Brain pericyte (primary cell): ENCODE measurements around the gene MGMT.

Source experiments
- DNase-seq: peaks from one replicate; pipeline ENCODE4 v3.0.0-alpha.2; 2012; ENCODE audit warnings: low read depth, low spot score

Gene MGMT

GRCh38 chr10:129494740-129495139 lies 27.7 kb downstream of the MGMT start:
- DNase-seq: no peak

GRCh38 chr10:129495256-129495655 lies 28.2 kb downstream of the MGMT start:
- no peak for DNase-seq

- no peak for DNase-seq
Observed at GRCh38 chr10:129495698-129496097, 28.7 kb downstream of the MGMT start.

DNA sequence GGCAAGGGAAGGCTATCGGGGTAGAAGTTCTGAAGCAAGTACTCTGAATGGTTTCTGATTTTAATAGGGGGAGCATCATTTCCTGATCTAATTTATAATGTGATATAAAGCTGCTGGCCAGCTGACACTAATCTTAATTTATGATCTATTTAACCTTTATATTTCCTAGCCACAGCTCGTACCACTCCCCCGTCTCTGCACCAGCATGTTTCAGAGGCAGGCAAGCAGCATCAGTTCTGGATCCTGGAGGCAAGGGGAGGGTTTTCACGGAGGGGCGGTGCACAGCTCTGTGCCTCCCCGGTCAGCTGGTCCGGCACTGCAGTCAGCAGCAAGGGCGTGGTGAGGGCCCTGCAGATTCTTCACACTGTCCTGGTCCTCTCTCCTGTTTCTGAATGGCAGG lies 30.0 kb downstream of the MGMT start:
- DNase-seq: no peak

- no peak for DNase-seq
Observed at GRCh38 chr10:129498680-129499079, 31.6 kb downstream of the MGMT start.

- DNase-seq: no peak
Observed at GRCh38 chr10:129500617-129501339, 33.7 kb downstream of the MGMT start.

GRCh38 chr10:129501652-129502436 lies 34.8 kb downstream of the MGMT start:
- DNase-seq: no peak

DNA sequence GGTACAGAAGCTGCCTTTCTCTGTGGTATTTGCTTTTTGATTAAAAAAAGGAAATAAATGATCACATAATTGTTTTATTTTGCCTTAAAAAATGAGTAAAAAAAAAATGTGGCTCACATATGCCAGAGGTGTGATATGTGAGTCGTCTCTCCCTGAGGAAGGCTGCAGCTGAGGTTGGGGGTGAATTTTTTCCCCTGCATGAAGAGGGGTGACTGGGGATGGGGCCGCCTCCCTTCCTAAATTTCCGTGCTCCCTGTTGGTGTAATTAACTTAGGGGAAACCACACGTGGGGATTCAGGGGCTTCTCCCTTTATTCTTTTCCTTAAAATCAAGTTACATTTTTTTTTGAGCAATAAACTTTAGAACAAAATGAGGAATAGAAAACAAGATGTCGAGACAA lies 35.4 kb downstream of the MGMT start:
- no peak for DNase-seq

GRCh38 chr10:129505500-129506075 lies 38.5 kb downstream of the MGMT start:
- no peak for DNase-seq

DNA sequence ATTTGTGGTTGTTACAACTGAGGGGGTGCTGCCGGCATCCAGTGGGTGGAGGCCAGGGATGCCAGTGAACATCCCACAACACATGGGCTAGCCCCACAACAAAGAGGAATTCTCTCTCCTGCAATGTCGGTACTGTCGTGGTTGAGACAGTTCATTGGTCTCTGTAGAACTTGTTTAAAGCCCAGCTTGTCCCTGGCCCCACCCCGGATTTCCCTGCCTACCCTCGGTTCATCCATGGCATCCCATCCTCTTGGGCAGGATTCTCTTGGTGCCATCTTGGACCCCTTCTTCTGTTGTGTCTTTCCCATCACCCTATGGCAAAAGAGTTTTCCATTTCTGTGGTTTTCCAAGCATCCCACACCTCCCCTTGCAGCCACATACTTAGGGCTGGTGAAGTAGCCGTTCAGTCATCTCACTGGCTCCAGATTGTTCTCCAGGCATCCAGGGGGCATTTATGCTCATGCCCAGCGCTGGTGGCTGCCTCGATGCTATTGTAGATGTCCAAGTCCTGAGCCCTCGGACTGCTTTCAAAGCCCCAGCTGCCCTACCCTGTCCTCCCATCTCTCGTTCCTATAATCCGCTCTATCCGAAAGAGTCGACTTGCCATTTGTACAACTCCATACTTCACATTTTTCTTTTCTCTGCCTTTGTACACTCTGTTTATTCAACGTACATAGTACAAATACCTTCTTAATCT lies 39.2 kb downstream of the MGMT start:
- no peak for DNase-seq

DNA sequence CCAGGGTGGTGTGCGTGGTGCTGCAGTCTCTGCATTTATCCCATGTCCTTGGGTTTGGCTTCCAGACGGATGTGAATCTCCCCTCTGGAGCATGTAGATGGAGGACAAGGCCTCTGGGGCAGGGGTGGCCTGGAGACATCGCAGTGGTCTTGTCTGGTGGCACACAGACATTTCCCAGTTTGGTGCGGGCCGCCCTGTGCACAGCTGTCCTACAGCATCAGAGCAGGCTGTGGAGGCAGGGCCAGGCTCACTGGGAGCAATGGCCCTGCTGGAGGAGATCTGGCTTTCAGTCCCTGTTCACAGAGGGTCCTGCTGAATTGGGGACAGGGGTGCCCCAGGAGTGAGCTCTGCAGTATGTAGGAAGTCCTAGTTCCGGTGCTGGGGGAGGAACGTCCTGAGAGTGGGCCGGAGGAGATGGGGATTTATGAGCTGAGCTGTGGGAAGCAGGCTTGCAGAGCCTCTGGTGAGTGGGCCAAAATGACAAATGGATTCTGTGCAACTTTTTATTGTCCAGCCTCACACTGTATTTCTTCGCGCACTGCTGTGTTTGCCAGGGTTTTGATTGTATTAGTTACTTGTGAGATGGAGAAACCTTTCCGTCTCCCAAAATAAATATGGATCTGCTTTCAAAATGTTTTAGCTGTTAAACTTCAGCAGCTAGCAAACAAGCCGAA lies 40.3 kb downstream of the MGMT start:
- no peak for DNase-seq

DNA sequence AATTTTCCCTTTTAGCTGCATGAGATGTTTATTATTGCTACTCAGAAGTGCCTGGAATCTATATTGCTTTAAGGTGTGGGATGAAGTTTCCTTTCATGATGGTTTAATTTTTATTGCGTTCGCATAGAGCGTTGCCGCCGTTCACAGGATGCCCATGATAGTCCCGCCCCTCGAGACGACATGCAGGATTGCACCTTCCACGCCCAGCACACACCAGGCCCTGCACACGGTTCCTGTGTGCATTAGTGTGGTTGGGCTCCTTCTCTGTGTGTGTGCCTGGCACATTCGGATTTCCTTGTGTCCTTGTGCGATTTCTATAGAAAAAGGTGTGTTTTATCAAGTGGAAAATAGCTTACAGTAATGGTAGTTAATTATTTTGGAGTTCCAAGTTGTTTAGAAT lies 42.1 kb downstream of the MGMT start:
- no peak for DNase-seq

GRCh38 chr10:129509835-129510234 lies 42.8 kb downstream of the MGMT start:
- no peak for DNase-seq

- no peak for DNase-seq
Observed at GRCh38 chr10:129511086-129511485, 44.0 kb downstream of the MGMT start.

GRCh38 chr10:129511758-129512157 lies 44.7 kb downstream of the MGMT start:
- DNase-seq: no peak

DNA sequence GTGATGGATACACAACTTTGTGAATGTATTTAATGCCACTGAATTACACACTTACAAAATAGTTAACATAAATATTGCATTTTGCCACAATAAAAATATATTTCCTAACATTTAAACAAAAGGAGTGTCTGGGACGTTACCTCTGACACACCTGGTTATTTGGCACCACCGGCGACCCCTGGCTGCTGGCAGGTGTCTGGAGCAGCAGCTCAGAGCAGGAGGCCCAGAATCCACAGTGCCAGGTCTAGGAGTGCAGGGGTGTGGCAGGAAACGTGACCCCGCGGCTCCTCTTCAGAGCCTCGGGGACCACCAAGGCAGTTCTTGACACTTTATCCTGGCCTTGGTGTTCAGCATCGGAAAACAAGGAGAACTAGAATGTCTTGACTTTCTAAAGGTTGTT lies 46.3 kb downstream of the MGMT start:
- DNase-seq: no peak

DNA sequence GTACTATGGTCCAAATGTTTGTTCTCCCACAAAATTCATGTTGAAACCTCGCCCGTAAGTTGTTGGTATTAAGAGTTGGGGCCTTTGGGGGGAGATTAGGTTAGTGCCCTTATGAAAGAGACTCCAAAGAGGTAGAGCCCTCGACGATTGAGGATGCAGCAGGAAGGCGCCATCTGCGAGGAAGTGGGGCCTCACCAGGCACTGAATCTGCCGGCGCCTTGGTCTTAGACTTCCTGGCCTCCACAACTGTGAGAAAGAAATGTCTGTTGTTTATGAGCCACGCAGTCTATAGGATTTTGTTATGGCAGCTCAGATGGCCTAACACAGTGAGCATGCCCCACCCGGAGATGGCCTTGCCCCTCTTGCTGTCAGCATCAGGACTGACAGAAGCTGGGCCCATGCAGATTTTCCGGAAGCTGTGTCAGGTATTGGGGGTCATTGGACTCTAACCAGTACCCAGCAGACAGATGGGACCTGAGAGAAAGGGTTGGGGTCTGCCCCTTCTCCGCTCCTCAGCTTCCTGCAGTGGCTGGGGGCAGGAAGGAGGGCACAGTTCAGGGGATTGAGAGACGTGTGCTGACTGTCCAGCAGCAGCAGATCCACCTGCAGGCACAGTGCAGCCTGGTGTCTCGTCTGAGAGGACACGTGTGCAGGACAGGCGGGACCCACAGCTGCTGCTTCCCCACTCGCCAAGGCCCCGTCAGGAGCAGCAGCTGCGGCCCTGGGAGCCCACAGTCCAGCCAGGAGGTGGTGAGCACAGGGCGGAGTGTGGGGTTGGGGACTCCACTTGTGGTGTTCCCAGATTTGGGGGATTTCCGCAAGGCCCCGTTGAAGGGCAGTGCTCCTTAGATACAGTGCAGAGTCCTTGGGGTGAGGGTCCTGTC lies 47.8 kb downstream of the MGMT start:
- DNase-seq: no peak

DNA sequence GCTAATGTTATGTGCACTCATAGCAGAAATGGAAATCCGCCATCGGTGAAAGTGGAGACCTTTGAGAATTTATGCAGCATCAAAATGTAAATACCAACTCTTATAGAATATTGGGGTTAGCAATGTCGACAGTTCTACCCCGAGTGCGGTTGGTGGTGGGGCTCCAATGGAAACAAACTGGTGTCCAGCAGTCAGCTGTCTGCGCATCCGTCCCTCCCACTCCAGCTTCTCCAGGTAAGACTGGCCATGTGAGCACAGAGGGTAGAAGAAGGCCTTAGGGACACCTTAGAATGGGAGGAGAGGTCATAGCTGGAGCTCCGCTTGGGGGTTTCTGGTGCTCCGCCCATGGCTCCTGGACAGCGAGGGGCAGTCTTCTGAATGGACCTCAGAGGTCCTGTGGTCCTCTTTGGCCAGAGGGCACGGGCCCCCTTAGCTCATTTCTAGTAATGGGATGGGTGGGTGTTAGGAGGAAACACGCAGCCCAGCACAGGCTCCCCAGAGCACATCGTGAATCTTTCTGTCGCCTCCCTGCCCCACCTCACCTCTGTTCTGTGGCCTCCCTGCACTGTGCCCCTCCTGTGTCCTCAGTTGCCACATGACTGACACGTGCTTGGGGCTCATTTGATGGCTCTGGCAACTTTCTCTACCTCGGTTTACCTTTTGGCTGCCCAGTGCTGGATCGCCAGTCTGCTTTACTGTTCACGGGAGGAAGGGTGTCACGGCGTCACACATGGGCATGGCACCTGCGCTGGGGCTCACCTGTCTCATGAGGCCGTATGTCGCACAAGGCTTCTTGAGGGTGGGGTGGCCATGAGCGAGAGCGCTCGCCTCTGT lies 50.0 kb downstream of the MGMT start:
- DNase-seq: no peak

GRCh38 chr10:129517680-129518057 lies 50.6 kb downstream of the MGMT start:
- no peak for DNase-seq

GRCh38 chr10:129518793-129519192 lies 51.8 kb downstream of the MGMT start:
- DNase-seq: no peak
